ENCODE results near the gene TEX14. TPM values are rescaled to one million over a fixed set of nuclear protein-coding genes. Genes with fewer than 3 reads are reported as not detected.
A peak's percentile ranks its signal among the peaks of the same experiment; 100 is the strongest.

Gene TEX14
- total and polyA plus RNA-seq, 8 donors = 0.03 to 0.59 (median 0.20) TPM

GRCh38 chr17:58534331-58534730 is 157.5 kb downstream of the TEX14 start:
- intact Hi-C loops (cut with DNase I) = no loop called here
- 61 to 84% methylated on average over 3 of the region's 3 CpGs for WGBS, 2 donors
- Histone ChIP-seq H3K4me1 (no peaks in the 10 kb centered on the region), H3K36me3 (no peaks in the 10 kb centered on the region), H3K9me3 (no peaks in the 10 kb centered on the region), H3K4me3 (no peak overlapping the region), H3K27me3 (no peaks in the 10 kb centered on the region), H3K27ac (no peak overlapping the region)
- no peak for ATAC-seq
- TF ChIP-seq CTCF (IDR thresholded peaks at IDR 0.05) = no peak
- FAIRE-seq = no peak
- DNase-seq = no peak

GRCh38 chr17:58533616-58534188 is 158.1 kb downstream of the TEX14 start:
- Histone ChIP-seq H3K36me3 (no peaks in the 10 kb centered on the region), H3K4me1 (no peaks in the 10 kb centered on the region), H3K27ac (no peak overlapping the region), H3K9me3 (no peaks in the 10 kb centered on the region), H3K4me3 (no peak overlapping the region), H3K27me3 (no peaks in the 10 kb centered on the region)
- no peak for TF ChIP-seq CTCF (IDR thresholded peaks at IDR 0.05)
- 91 to 93% methylated on average over 5 of the region's 5 CpGs for WGBS, 2 donors
- DNase-seq (no peak), FAIRE-seq (no peak), ATAC-seq (no peak)
- intact Hi-C loops (cut with DNase I) = no loop called here

- FAIRE-seq = no peak
- intact Hi-C loops (cut with DNase I) = no loop called here
- no peaks in the 10 kb centered on the region for H3K27me3 ChIP-seq
- H3K4me1 ChIP-seq = no peaks in the 10 kb centered on the region
- no peak overlapping the region for H3K4me3 ChIP-seq
- H3K27ac ChIP-seq = no peak overlapping the region
- 55 to 73% methylated on average over 3 of the region's 3 CpGs for WGBS, 2 donors
- no peak for ATAC-seq
- H3K9me3 ChIP-seq = no peaks in the 10 kb centered on the region
- H3K36me3 ChIP-seq = no peaks in the 10 kb centered on the region
- no peak for DNase-seq
- TF ChIP-seq CTCF (IDR thresholded peaks at IDR 0.05) = no peak
Measured at GRCh38 chr17:58532555-58532951, 159.3 kb downstream of the TEX14 start.

DNA sequence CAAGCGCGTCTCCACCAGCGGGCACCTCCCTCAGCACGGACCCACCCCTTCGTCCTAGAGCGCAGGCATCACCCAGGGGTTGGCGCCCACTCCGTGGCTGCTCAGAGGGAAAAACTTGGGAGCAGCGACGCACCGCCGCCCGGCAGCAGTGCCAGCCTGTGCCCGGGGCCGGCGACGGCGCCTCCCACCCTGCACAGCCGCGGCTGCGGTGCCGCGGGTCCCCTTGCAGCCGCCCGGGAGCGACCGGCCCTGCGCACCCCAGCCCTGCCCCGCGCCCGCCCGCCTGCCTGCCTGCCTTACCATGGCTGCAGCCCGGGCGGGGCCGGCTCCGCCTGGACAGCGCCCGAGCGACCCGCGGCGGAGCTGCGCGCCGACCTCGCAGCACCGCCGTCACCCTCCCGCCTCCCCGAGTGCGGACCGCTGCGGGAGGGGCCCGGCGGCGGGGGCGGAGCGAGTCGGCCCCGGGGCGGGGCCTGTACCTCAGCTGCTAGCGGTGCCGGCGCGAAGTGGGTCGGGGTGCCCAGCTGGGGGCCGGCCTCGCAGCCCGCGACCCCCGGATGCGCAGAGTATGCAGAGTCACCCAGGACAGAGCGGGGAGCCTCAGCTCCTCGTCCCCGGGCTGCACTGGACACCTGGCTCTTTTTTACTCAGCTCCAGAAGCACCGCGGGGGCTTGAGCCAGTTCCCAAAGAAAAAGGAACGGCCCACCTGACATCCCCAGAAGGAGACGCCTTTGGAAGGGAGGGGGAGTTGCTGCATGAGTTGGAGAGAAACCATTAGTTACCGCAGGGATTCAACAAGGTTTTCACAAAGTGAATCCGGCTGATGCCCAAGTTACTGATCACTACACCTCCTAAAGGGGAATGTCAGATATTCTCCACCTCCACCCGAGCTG is 159.9 kb downstream of the TEX14 start:
- WGBS, 2 donors = 2% methylated on average over 59 to 82 of the region's 82 CpGs
- intact Hi-C loops (cut with DNase I) = no loop called here
- DNase-seq (peak in 5 of 6 donors; percentile 37 to 83 (median 57)), FAIRE-seq (no peak), ATAC-seq (peak; percentile 88 to 96 (median 92))
- Histone ChIP-seq H3K4me3 (peak overlapping the region; percentile 26 to 59 (median 41)), H3K36me3 (no peaks in the 10 kb centered on the region), H3K27me3 (no peaks in the 10 kb centered on the region), H3K9me3 (no peaks in the 10 kb centered on the region), H3K4me1 (no peaks in the 10 kb centered on the region), H3K27ac (no peak overlapping the region)
- TF ChIP-seq CTCF (IDR thresholded peaks at IDR 0.05) = no peak

DNA sequence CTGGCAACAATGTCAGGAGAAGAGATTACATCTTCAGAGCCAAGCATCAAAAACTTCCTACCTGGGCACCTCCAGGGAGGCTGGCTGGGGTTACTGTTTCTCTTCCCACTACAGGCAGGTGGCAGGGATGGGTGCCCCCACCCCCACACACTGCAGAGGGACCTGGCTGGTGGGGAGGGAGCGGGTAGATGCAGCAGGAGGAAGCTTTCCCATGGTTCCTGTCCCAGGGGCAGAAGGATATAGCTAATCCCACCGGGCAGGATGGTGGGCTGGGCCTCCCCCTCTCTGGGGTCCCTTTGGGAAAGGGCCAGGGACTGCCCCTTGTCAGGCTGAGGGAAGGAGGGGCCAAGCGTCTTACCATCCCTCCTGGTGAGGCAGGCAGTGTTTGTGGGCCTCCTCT is 160.7 kb downstream of the TEX14 start:
- H3K27me3 ChIP-seq = no peaks in the 10 kb centered on the region
- no peak overlapping the region for H3K27ac ChIP-seq
- 47 to 50% methylated on average over 3 of the region's 3 CpGs for whole genome bisulfite sequencing, 2 donors
- peak overlapping the region in 2 of 4 donors; percentile 51 to 59 for H3K4me3 ChIP-seq
- H3K36me3 ChIP-seq = no peaks in the 10 kb centered on the region
- no peaks in the 10 kb centered on the region for H3K4me1 ChIP-seq
- ATAC-seq (no peak), FAIRE-seq (no peak), DNase-seq (no peak)
- TF ChIP-seq CTCF (IDR thresholded peaks at IDR 0.05) = no peak
- intact Hi-C loops (cut with DNase I) = no loop called here
- no peaks in the 10 kb centered on the region for H3K9me3 ChIP-seq

Data from pancreas (tissue), 10 donors.